Sigmoid colon (tissue), 7 donors: Measurements from ENCODE around the gene LMO2. TPM values are rescaled to one million over a fixed set of nuclear protein-coding genes. Genes with fewer than 3 reads are reported as not detected.

Source experiments
- DNase-seq: peaks from one replicate; pipeline ENCODE4 v3.0.0-alpha.2; 2019
- H3K27ac ChIP-seq, 4 donors: fragments of 200-600 bp; sonication (generic); one replicate each; pipeline ENCODE4 v1.5.1; 2016 to 2019; ENCODE audit warnings: mild to moderate bottlenecking in 1 of 4
- H3K27me3 ChIP-seq, 3 donors: fragments of 200-600 bp; sonication (generic); one replicate each; pipeline ENCODE4 v1.5.1; 2019; ENCODE audit warnings: mild to moderate bottlenecking in 1 of 3
- H3K36me3 ChIP-seq, 4 donors: fragments of 200-600 bp; sonication (generic); one replicate each; pipeline ENCODE4 v1.5.1; 2016 to 2019
- H3K4me1 ChIP-seq, 4 donors: fragments of 200-600 bp; sonication (generic); one replicate each; pipeline ENCODE4 v1.5.1; 2017 to 2019
- H3K4me3 ChIP-seq, 4 donors: fragments of 200-600 bp; sonication (generic); one replicate each; pipeline ENCODE4 v1.5.1; 2017 to 2019; ENCODE audit warnings: mild to moderate bottlenecking in 2 of 4, moderate library complexity in 1 of 4
- H3K9me3 ChIP-seq, 4 donors: fragments of 200-600 bp in 3 of 4; sonication (generic) in 3 of 4; one replicate each; pipeline versions ENCODE4 v1.5.1 to v1.6.1; 2013 to 2019
- EP300 ChIP-seq, 4 donors: sonication (generic); formaldehyde crosslinking; IDR thresholded peaks; one replicate each; pipeline ENCODE4 v1.6.1; 2017; ENCODE audit warnings: antibody characterized with exemption in 4 of 4
- POLR2A ChIP-seq, 2 donors: fragments of 450-650 bp; IDR thresholded peaks; one replicate each; pipeline ENCODE4 v1.6.1; 2016; ENCODE audit warnings: antibody characterized with exemption in 2 of 2, mild to moderate bottlenecking in 2 of 2, moderate library complexity in 2 of 2
- POLR2AphosphoS5 ChIP-seq, 4 donors: sonication (generic); formaldehyde crosslinking; IDR thresholded peaks; one replicate each; pipeline ENCODE4 v1.6.1; 2017; ENCODE audit warnings: antibody characterized with exemption in 4 of 4
- WGBS, 2 donors: extraction: QIAGEN DNeasy Blood & Tissue Kit; methylation state at CpG; one replicate each; pipeline ENCODE4 v1.1.7; 2013; 5-methylcytosine and 5-hydroxymethylcytosine counted together
- intact Hi-C: fragments of 100-400 bp; cut with DNase I; formaldehyde crosslinking; loops from one replicate; pipeline ENCODE4 v1.15.1; 2023
- polyA plus RNA-seq, 3 donors: library from polyadenylated mRNA; stranded (reverse); fragments of 200-250 nt; gene quantifications; one replicate each; pipeline ENCODE4 v1.2.3, GENCODE V29; 2013
- total RNA-seq, 4 donors: library from RNA; depleted of rRNA; stranded (reverse); fragments of >200 nt; gene quantifications; one replicate each; pipeline ENCODE4 v1.1.0, GENCODE V29; 2016
- TF ChIP-seq, protein P1 (sequence below), 4 experiments: fragments of 450-650 bp in 3 of 4; fragments of 200-600 bp in 1 of 4; IDR thresholded peaks; one replicate each; pipeline ENCODE4 v1.5.1; 2016 to 2019; ENCODE audit warnings: antibody characterized with exemption in 4 of 4, mild to moderate bottlenecking in 3 of 4, moderate library complexity in 2 of 4
- donor health status: healthy with polysubstance abuse.
- donor health status: Bipolar disorder and iron deficiency.
- donor health status: healthy.

The LMO2 gene
- total and polyA plus RNA-seq, 7 donors = 4.9 to 19.8 (median 12.3) TPM

DNA sequence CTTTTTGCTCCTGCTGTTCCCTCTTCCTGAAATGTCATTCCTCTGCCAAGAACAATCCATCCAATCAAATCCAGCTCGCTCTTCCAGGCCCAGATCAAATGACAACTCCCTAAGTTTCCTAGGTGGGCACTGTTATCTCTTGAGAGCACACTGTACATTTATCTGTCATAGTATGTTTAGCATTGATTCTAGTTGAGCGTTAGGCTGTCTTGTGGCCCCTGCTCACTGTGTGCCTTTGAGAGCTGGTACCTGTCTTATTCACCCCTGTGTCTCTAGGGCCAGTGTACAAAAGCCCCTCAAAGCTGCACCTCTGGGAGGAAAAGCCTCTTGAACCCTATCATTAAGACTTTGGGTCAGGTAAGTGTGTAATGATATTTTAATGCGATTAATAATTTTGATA, 7.1 kb upstream of the LMO2 start:
- H3K9me3 ChIP-seq = no peaks in the 10 kb centered on the region
- H3K4me3 ChIP-seq = no peak overlapping the region
- no peaks in the 10 kb centered on the region for H3K36me3 ChIP-seq
- peak overlapping the region in 3 of 4 donors; percentile 10 to 52 (median 49) for H3K27ac ChIP-seq
- WGBS, 2 donors = 86 to 92% methylated on average over 3 of the region's 3 CpGs
- TF ChIP-seq POLR2A (IDR thresholded peaks at IDR 0.05) (no peak), POLR2AphosphoS5 (IDR thresholded peaks at IDR 0.05) (no peak), EP300 (IDR thresholded peaks at IDR 0.05) (no peak)
- TF ChIP-seq, protein P1, sequence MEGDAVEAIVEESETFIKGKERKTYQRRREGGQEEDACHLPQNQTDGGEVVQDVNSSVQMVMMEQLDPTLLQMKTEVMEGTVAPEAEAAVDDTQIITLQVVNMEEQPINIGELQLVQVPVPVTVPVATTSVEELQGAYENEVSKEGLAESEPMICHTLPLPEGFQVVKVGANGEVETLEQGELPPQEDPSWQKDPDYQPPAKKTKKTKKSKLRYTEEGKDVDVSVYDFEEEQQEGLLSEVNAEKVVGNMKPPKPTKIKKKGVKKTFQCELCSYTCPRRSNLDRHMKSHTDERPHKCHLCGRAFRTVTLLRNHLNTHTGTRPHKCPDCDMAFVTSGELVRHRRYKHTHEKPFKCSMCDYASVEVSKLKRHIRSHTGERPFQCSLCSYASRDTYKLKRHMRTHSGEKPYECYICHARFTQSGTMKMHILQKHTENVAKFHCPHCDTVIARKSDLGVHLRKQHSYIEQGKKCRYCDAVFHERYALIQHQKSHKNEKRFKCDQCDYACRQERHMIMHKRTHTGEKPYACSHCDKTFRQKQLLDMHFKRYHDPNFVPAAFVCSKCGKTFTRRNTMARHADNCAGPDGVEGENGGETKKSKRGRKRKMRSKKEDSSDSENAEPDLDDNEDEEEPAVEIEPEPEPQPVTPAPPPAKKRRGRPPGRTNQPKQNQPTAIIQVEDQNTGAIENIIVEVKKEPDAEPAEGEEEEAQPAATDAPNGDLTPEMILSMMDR (IDR thresholded peaks at IDR 0.05) = no peak
- no peak for DNase-seq
- intact Hi-C loops = no loop called here
- peaks cover 0 to 17% (median 9%) of the 10 kb centered on the region in 4 donors for H3K4me1 ChIP-seq
- H3K27me3 ChIP-seq = no peaks in the 10 kb centered on the region

- no peaks in the 10 kb centered on the region for H3K27me3 ChIP-seq
- WGBS, 2 donors = 69 to 76% methylated on average over 4 of the region's 4 CpGs
- no peak for DNase-seq
- intact Hi-C loops = no loop called here
- no peak overlapping the region for H3K27ac ChIP-seq
- no peaks in the 10 kb centered on the region for H3K9me3 ChIP-seq
- H3K4me3 ChIP-seq = no peak overlapping the region
- no peak for TF ChIP-seq POLR2A (IDR thresholded peaks at IDR 0.05)
- no peak for TF ChIP-seq EP300 (IDR thresholded peaks at IDR 0.05)
- TF ChIP-seq, protein P1 (IDR thresholded peaks at IDR 0.05) = no peak
- no peak for TF ChIP-seq POLR2AphosphoS5 (IDR thresholded peaks at IDR 0.05)
- no peaks in the 10 kb centered on the region for H3K36me3 ChIP-seq
- H3K4me1 ChIP-seq = peaks cover 0 to 17% (median 9%) of the 10 kb centered on the region in 4 donors
Observed at GRCh38 chr11:33897761-33898375, 6.0 kb upstream of the LMO2 start.

DNA sequence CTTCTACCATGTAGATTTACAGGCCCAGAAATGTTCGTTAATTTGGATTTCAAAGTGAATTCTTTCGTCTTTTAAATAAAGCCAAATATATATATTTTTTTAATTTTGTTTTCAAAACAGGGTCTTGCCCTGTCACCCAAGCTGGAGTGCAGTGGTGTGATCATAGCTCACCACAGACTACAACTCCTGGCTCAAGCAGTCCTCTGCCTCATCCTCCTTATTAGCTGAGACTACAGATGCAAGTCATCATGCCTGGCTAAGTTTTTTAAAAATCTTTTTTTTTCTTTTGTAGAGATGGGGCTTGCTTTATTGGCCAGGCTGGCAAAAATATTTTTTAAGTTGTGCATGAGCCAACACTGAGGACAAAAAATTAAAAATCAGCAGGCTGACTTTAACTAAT, 5.0 kb upstream of the LMO2 start:
- TF ChIP-seq POLR2AphosphoS5 (IDR thresholded peaks at IDR 0.05) (no peak), POLR2A (IDR thresholded peaks at IDR 0.05) (no peak), EP300 (IDR thresholded peaks at IDR 0.05) (no peak)
- TF ChIP-seq, protein P1 (IDR thresholded peaks at IDR 0.05) = no peak
- Histone ChIP-seq H3K4me3 (no peak overlapping the region), H3K9me3 (no peaks in the 10 kb centered on the region), H3K27me3 (no peaks in the 10 kb centered on the region), H3K36me3 (no peaks in the 10 kb centered on the region), H3K27ac (no peak overlapping the region), H3K4me1 (peaks cover 0 to 17% (median 9%) of the 10 kb centered on the region in 4 donors)
- intact Hi-C loops = no loop called here
- DNase-seq = no peak
- 93 to 94% methylated on average over 2 of the region's 2 CpGs for WGBS, 2 donors

GRCh38 chr11:33895752-33896137, 3.9 kb upstream of the LMO2 start:
- DNase-seq = no peak
- Histone ChIP-seq H3K27ac (no peak overlapping the region), H3K4me1 (peaks cover 0 to 17% (median 9%) of the 10 kb centered on the region in 4 donors), H3K27me3 (no peaks in the 10 kb centered on the region), H3K36me3 (no peaks in the 10 kb centered on the region), H3K9me3 (no peaks in the 10 kb centered on the region), H3K4me3 (no peak overlapping the region)
- TF ChIP-seq EP300 (IDR thresholded peaks at IDR 0.05) (no peak), POLR2AphosphoS5 (IDR thresholded peaks at IDR 0.05) (no peak), POLR2A (IDR thresholded peaks at IDR 0.05) (no peak)
- TF ChIP-seq, protein P1 (IDR thresholded peaks at IDR 0.05) = no peak
- WGBS, 2 donors = 89 to 90% methylated on average over 2 of the region's 2 CpGs
- intact Hi-C loops = no loop called here

DNA sequence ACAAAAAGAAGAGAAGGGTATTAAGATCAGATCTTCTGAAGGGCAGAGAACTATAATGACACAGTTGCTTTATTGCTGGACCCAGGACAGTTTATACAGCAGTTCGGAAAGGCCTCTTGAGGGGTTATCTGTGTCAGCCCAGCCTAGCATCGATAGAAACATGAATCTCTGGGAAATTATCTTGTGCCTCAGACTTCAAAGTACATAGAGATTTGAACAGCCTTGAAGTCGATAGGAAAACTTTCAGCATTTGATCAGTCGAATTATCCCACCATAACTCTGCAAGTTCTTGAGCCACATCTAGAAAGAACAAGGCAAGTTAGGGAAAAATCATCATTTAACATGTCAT, 2.5 kb upstream of the LMO2 start:
- no peaks in the 10 kb centered on the region for H3K9me3 ChIP-seq
- no peak overlapping the region for H3K27ac ChIP-seq
- DNase-seq = no peak
- no peak overlapping the region for H3K4me3 ChIP-seq
- H3K27me3 ChIP-seq = no peaks in the 10 kb centered on the region
- no peaks in the 10 kb centered on the region for H3K36me3 ChIP-seq
- H3K4me1 ChIP-seq = peaks cover 0 to 13% (median 5%) of the 10 kb centered on the region in 4 donors
- TF ChIP-seq POLR2A (IDR thresholded peaks at IDR 0.05) (no peak), EP300 (IDR thresholded peaks at IDR 0.05) (no peak), POLR2AphosphoS5 (IDR thresholded peaks at IDR 0.05) (no peak)
- TF ChIP-seq, protein P1 (IDR thresholded peaks at IDR 0.05) = no peak
- intact Hi-C loops = no loop called here
- 54 to 78% methylated on average over 4 of the region's 4 CpGs for WGBS, 2 donors
